ENCODE data around the gene RING1.

The RING1 gene

DNA sequence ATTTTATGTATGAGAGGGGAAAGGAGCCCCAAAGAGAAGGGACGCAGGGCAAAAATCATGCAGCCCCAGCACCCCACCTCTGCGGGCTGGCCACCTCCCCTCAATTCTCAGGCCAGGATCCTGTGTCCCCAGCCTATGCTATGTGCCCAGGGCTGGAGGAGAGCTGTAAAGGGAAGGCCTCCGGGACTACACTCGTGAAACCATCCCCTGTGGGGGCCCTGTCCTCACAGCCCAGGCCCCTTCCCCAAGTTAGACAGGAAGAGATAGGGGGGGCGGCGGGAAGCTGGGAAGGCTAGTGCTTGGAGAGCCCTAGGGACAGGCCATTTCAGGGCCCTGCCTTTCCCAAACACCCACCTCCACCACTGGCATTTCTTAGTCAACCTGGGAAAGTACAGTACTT lies 14.7 kb upstream of the RING1 start:
- no peak for DNase-seq

- no peak for DNase-seq
Measured at GRCh38 chr6:33194431-33194979, 13.8 kb upstream of the RING1 start.

GRCh38 chr6:33195304-33196165 lies 12.8 kb upstream of the RING1 start:
- DNase-seq = no peak

DNA sequence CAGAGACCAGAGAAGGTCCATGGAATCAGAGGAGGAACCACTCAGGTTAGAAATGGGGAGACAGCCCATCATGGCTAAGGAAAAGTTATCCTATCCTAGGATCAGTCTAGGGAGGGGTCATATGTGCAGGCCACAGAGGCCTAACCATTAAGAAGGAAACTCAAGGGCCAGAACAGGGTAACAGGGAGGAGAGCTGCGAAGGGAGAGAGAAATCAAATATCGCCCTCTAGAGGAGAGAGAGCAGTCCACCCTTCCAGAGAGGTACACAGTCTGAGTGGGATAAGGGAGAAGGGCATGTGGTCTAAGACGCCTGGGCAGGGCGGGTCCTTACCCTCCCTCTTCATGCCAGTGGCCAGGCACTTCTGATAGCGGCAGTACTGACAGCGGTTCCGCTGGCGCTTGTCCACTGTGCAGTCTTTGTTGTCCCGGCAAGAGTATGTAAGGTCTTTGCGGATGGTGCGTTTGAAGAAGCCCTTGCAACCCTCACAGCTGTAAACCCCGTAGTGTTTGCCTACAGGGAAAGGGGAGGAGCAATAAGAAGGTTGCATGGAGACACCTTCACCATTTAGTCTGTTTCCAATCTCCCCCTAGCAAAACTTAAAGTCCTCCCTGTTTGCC lies 10.8 kb upstream of the RING1 start:
- DNase-seq = peak; percentile 91 to 93

GRCh38 chr6:33198159-33198852 lies 10.0 kb upstream of the RING1 start:
- no peak for DNase-seq

- DNase-seq = no peak
Measured at GRCh38 chr6:33198853-33199436, 9.4 kb upstream of the RING1 start.

- peak in 1 of 2 experiments; percentile 67 for DNase-seq
Measured at GRCh38 chr6:33199687-33200218, 8.5 kb upstream of the RING1 start.

GRCh38 chr6:33200219-33201146 lies 7.8 kb upstream of the RING1 start, which contains the start of the genes RXRB and SLC39A7:
TSS of gene RXRB (minus strand) at chr6:33200665. CDS start at chr6:33200476, 189 bp downstream.
TSS of gene SLC39A7 (plus strand) at chr6:33200867. CDS start at chr6:33201246, 379 bp downstream.
- DNase-seq = peak; percentile 99

- peak in 1 of 2 experiments; percentile 48 for DNase-seq
Measured at GRCh38 chr6:33201147-33201545, 7.2 kb upstream of the RING1 start.

GRCh38 chr6:33201935-33202334 lies 6.4 kb upstream of the RING1 start:
- no peak for DNase-seq

GRCh38 chr6:33202799-33203198 lies 5.5 kb upstream of the RING1 start:
- no peak for DNase-seq

- no peak for DNase-seq
Measured at GRCh38 chr6:33203443-33204164, 4.7 kb upstream of the RING1 start.

DNA sequence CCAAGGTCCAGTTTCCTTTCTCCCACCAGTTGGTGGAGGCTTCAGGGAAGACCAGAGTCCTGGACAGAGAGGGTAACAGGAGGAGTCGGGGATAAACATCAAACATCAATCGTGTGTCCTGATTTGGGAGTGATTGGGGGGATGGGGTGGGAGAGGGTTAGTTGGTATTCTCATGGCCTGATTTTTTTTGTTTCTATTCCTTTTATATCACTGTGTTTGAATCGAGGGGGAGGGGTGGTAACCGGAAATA lies 4.2 kb upstream of the RING1 start:
- DNase-seq = no peak

GRCh38 chr6:33204415-33205190 lies 3.7 kb upstream of the RING1 start, which contains the start of gene HSD17B8:
TSS of gene HSD17B8 (plus strand) at chr6:33204655. CDS start at chr6:33204669, 14 bp downstream.
- DNase-seq = peak; percentile 88 to 91

- peak in 1 of 2 experiments; percentile 15 for DNase-seq
Measured at GRCh38 chr6:33205191-33206026, 2.9 kb upstream of the RING1 start.

- no peak for DNase-seq
Measured at GRCh38 chr6:33206027-33206863, 2.1 kb upstream of the RING1 start.

DNA sequence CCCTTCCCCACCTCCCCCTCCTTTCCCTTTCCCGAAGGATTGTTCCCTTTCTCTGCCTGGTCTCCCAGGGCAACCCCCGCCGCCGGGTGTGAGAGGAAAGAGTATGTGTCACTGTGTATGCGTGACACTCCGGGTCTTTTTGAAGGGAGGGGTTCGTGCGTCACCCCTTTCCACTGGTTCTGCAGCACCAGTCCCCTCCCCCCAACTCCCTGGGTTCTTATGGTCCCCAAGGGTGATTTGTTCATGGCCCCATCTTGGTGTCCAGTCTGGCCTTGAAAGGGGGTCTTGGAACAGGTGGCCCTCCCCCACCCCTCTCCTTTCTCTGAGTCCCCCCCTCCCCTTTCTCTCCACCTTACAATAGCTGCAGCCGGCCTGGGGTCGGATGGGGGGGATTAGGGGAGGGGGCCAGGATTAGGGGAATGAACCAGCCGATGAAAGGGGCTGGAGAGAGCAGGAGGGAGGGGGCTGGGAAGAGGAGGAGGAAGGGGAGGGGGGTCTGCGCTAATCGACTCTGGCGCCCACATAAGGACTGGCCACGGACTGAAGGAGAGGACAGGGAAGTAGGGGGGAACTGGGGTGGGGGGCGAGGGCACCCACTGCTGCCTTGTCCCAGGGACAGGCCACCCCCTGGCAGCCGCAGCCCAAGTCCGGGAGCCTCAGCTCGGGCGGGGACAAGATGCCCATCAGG lies 1.3 kb upstream of the RING1 start:
- no peak for DNase-seq
